ENCODE measurements around the gene THADA.
"Not testable (repeated sequence)": the region's sequence is repeated elsewhere in the genome, so short reads cannot be mapped to it uniquely, and the experiment has no call there.

The THADA gene

DNA sequence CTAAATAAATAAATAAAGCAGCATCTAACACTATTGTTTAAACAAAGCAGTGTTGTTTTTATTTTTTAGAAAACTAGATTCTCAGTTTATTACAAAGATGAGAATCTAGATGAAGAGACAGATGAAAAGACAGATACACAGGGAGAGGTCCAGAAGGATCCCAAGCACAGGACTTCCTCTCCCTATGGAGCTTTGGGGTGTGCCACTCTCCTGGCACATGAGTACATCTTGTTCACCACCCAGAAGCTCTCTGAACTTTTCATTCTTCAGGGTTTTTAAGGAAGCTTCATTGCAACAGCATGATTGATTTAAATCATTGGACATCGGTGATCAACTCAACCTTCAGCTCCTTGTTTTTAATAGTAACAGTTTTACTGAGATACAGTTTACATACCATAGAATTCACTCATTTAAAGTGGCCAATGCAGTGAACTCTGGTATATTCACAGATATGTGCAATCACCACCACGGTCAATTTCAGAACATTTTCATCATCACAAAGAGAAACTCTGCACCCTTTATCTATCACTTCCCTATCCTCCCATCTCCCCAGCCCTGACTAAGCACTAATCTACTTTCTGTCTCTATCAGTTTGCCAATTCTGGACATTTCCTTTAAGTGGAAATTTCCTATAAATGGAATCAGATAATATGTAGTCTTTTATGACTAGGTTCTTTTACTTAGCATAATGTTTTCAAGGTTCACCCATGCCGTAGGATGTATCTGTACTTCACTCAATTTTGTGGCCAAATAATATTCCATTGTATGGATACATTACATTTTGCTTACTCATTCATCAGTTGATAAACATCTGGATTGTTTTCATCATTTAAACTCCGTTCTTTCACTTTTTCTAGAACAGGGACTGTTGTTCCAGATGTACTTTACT is 307.2 kb downstream of the THADA start:
- H4K20me1 ChIP-seq (ENCODE audit: control insufficient read depth, insufficient read depth, low read depth, low read length): no peaks in the 10 kb centered on the region
- H3F3A ChIP-seq (ENCODE audit: control insufficient read depth, insufficient read depth): no peaks in the 10 kb centered on the region
- H3K36me3 ChIP-seq (ENCODE audit: control insufficient read depth, low read length): peaks cover 67% of the 10 kb centered on the region
- H3K79me2 ChIP-seq (ENCODE audit: control insufficient read depth, low read length): no peaks in the 10 kb centered on the region
- H3K9me3 ChIP-seq (ENCODE audit: control insufficient read depth, insufficient read depth, low read length): peaks cover 27% of the 10 kb centered on the region
- H3K27me3 ChIP-seq (ENCODE audit: control insufficient read depth, low read length): no peaks in the 10 kb centered on the region
- no peak overlapping the region for H3K27ac ChIP-seq (ENCODE audit: low read depth, low read length)
- H3K4me3 ChIP-seq (ENCODE audit: low read length): no peak overlapping the region
- TF ChIP-seq, protein P1, sequence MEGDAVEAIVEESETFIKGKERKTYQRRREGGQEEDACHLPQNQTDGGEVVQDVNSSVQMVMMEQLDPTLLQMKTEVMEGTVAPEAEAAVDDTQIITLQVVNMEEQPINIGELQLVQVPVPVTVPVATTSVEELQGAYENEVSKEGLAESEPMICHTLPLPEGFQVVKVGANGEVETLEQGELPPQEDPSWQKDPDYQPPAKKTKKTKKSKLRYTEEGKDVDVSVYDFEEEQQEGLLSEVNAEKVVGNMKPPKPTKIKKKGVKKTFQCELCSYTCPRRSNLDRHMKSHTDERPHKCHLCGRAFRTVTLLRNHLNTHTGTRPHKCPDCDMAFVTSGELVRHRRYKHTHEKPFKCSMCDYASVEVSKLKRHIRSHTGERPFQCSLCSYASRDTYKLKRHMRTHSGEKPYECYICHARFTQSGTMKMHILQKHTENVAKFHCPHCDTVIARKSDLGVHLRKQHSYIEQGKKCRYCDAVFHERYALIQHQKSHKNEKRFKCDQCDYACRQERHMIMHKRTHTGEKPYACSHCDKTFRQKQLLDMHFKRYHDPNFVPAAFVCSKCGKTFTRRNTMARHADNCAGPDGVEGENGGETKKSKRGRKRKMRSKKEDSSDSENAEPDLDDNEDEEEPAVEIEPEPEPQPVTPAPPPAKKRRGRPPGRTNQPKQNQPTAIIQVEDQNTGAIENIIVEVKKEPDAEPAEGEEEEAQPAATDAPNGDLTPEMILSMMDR (IDR thresholded peaks at IDR 0.05; ENCODE audit: low read depth, low read length, poor library complexity, severe bottlenecking): no peak
- no peak for TF ChIP-seq EZH2phosphoT487 (IDR thresholded peaks at IDR 0.05; ENCODE audit: borderline replicate concordance, low read length)
- no peaks in the 10 kb centered on the region for H3K4me1 ChIP-seq (ENCODE audit: control insufficient read depth, low read length)
- H3K4me2 ChIP-seq (ENCODE audit: low read length): no peak overlapping the region
- no peaks in the 10 kb centered on the region for H3K9me2 ChIP-seq (replicated peaks; ENCODE audit: control insufficient read depth, low read length)

DNA sequence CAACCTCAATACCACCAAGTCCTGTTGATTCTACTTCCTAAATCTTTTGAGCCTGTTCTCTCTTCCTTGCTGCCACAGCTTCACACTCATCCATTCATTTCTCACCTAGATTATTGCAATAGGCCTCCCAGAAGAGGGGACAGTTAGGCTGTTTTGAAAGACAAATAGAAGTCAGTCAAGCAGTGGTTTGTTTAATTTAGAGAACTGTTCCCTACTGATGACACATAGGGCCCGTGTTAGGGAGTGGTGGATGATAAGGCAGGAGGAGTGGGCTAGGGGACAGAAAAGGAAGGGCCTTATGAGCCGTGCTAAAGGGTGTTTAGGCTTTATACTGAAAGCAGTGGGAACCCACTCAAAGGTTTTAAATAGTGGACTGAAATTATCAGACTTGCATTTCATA is 309.9 kb downstream of the THADA start:
- H3K27ac ChIP-seq (ENCODE audit: low read depth, low read length): no peak overlapping the region
- no peaks in the 10 kb centered on the region for H3K9me2 ChIP-seq (replicated peaks; ENCODE audit: control insufficient read depth, low read length)
- H3K9me3 ChIP-seq (ENCODE audit: control insufficient read depth, insufficient read depth, low read length): peaks cover 27% of the 10 kb centered on the region
- H3K27me3 ChIP-seq (ENCODE audit: control insufficient read depth, low read length): no peaks in the 10 kb centered on the region
- peaks cover 60% of the 10 kb centered on the region for H3K36me3 ChIP-seq (ENCODE audit: control insufficient read depth, low read length)
- TF ChIP-seq EZH2phosphoT487 (IDR thresholded peaks at IDR 0.05; ENCODE audit: borderline replicate concordance, low read length): no peak
- TF ChIP-seq, protein P1 (IDR thresholded peaks at IDR 0.05; ENCODE audit: low read depth, low read length, poor library complexity, severe bottlenecking): no peak
- no peaks in the 10 kb centered on the region for H4K20me1 ChIP-seq (ENCODE audit: control insufficient read depth, insufficient read depth, low read depth, low read length)
- no peaks in the 10 kb centered on the region for H3K4me1 ChIP-seq (ENCODE audit: control insufficient read depth, low read length)
- no peak overlapping the region for H3K4me2 ChIP-seq (ENCODE audit: low read length)
- no peaks in the 10 kb centered on the region for H3K79me2 ChIP-seq (ENCODE audit: control insufficient read depth, low read length)
- no peak overlapping the region for H3K4me3 ChIP-seq (ENCODE audit: low read length)
- no peaks in the 10 kb centered on the region for H3F3A ChIP-seq (ENCODE audit: control insufficient read depth, insufficient read depth)

- Histone ChIP-seq H3K9me3 (ENCODE audit: control insufficient read depth, insufficient read depth, low read length) (peaks cover 27% of the 10 kb centered on the region), H3K36me3 (ENCODE audit: control insufficient read depth, low read length) (peaks cover 51% of the 10 kb centered on the region), H3K27me3 (ENCODE audit: control insufficient read depth, low read length) (no peaks in the 10 kb centered on the region), H4K20me1 (ENCODE audit: control insufficient read depth, insufficient read depth, low read depth, low read length) (no peaks in the 10 kb centered on the region), H3K4me2 (ENCODE audit: low read length) (no peak overlapping the region), H3K4me1 (ENCODE audit: control insufficient read depth, low read length) (no peaks in the 10 kb centered on the region), H3F3A (ENCODE audit: control insufficient read depth, insufficient read depth) (no peaks in the 10 kb centered on the region), H3K4me3 (ENCODE audit: low read length) (no peak overlapping the region), H3K79me2 (ENCODE audit: control insufficient read depth, low read length) (no peaks in the 10 kb centered on the region), H3K27ac (ENCODE audit: low read depth, low read length) (no peak overlapping the region), H3K9me2 (replicated peaks; ENCODE audit: control insufficient read depth, low read length) (no peaks in the 10 kb centered on the region)
- TF ChIP-seq, protein P1 (IDR thresholded peaks at IDR 0.05; ENCODE audit: low read depth, low read length, poor library complexity, severe bottlenecking): no peak
- TF ChIP-seq EZH2phosphoT487 (IDR thresholded peaks at IDR 0.05; ENCODE audit: borderline replicate concordance, low read length): no peak
These were observed 310.9 kb downstream of the THADA start for GRCh38 chr2:43284967-43285366.

DNA sequence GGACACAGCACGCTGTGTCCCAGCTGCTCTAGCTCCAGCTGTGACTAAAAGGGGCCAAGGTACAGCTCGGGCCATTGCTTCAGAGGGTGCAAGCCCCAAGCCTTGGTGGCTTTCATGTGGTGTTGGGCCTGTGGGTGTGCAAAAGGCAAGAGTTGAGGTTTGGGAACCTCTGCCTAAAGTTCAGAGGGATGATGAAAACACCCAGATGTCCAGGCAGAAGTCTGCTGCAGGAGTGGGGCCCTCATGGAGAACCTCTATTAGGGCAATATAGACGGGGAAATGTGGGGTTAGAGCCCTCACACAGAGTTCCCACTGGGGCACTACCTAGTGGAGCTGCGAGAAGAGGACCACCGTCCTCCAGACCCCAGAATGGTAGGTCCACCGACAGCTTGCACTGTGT is 311.5 kb downstream of the THADA start:
- H3F3A ChIP-seq (ENCODE audit: control insufficient read depth, insufficient read depth); H3K4me1 ChIP-seq (ENCODE audit: control insufficient read depth, low read length); H3K27ac ChIP-seq (ENCODE audit: low read depth, low read length); H4K20me1 ChIP-seq (ENCODE audit: control insufficient read depth, insufficient read depth, low read depth, low read length); H3K4me3 ChIP-seq (ENCODE audit: low read length); H3K27me3 ChIP-seq (ENCODE audit: control insufficient read depth, low read length); H3K4me2 ChIP-seq (ENCODE audit: low read length); H3K79me2 ChIP-seq (ENCODE audit: control insufficient read depth, low read length); H3K9me2 ChIP-seq (replicated peaks; ENCODE audit: control insufficient read depth, low read length): not testable (repeated sequence)
- peaks cover 27% of the 10 kb centered on the region for H3K9me3 ChIP-seq (ENCODE audit: control insufficient read depth, insufficient read depth, low read length)
- H3K36me3 ChIP-seq (ENCODE audit: control insufficient read depth, low read length): peaks cover 51% of the 10 kb centered on the region

All from DOHH2 (cell line).